PC-3 (cell line): ENCODE data around the gene PCBP3. TPM values are rescaled to one million over a fixed set of nuclear protein-coding genes. Genes with fewer than 3 reads are reported as not detected.

ENCODE experiments used
- ATAC-seq: fragments of 200-7000 bp; cut with Tn5 transposase; 2 replicates; pipeline ENCODE4 v1.9.1; 2020; ENCODE audit warnings: mild to moderate bottlenecking, moderate library complexity
- BruUV-seq: library from RNA; stranded (reverse); fragments of 400-500 nt; replicated peaks from 2 replicates; lab custom pipeline; 2021; lab: Mats Ljungman, UMichigan
- CTCF ChIA-PET: fragments of 300-600 bp; sonication (Branson Sonifier 250); formaldehyde crosslinking; loops from one replicate; lab custom pipeline; 2022; ENCODE audit warnings: antibody characterized with exemption; lab: Charles Lee
- POLR2A ChIA-PET: fragments of 300-600 bp; sonication (Branson Sonifier 250); formaldehyde crosslinking; loops from one replicate; lab custom pipeline; 2022; ENCODE audit warnings: antibody characterized with exemption; ENCODE audit not compliant: unreplicated experiment; lab: Charles Lee
- DNase-seq: peaks from one replicate; pipeline ENCODE4 v3.0.0-alpha.2; 2015
- H2AFZ ChIP-seq: fragments of 300-600 bp; sonication (generic); 2 replicates; pipeline ENCODE4 v1.6.0; 2016; ENCODE audit warnings: antibody characterized with exemption, low read length
- H3F3A ChIP-seq: fragments of 300-600 bp; sonication (generic); one replicate; pipeline ENCODE4 v1.6.0; 2017; ENCODE audit warnings: antibody characterized with exemption, low read length, control low read depth, mild to moderate bottlenecking; ENCODE audit not compliant: unreplicated experiment
- H3K27ac ChIP-seq: fragments of 300-600 bp; sonication (generic); 2 replicates; pipeline ENCODE4 v1.5.1; 2016; ENCODE audit warnings: mild to moderate bottlenecking, low read length
- H3K27me3 ChIP-seq: fragments of 300-600 bp; sonication (generic); 2 replicates; pipeline ENCODE4 v1.6.1; 2016; ENCODE audit warnings: low read length, mixed read lengths
- H3K36me3 ChIP-seq: fragments of 300-600 bp; sonication (generic); 2 replicates; pipeline ENCODE4 v1.6.1; 2016; ENCODE audit warnings: low read depth, mixed run types, low read length, mixed read lengths
- H3K4me1 ChIP-seq: fragments of 300-600 bp; sonication (generic); 2 replicates; pipeline ENCODE4 v1.5.1; 2016; ENCODE audit warnings: low read length; ENCODE audit not compliant: insufficient read depth
- H3K4me2 ChIP-seq: fragments of 300-600 bp; sonication (generic); 2 replicates; pipeline ENCODE4 v1.6.0; 2016; ENCODE audit warnings: low read length
- H3K4me3 ChIP-seq: fragments of 300-600 bp; sonication (generic); 2 replicates; pipeline ENCODE4 v1.5.1; 2016; ENCODE audit warnings: mild to moderate bottlenecking, low read length, mixed read lengths
- H3K79me2 ChIP-seq: fragments of 300-600 bp; sonication (generic); 2 replicates; pipeline ENCODE4 v1.6.1; 2017; ENCODE audit warnings: low read length, mixed read lengths
- H3K9ac ChIP-seq: fragments of 300-600 bp; sonication (generic); 2 replicates; pipeline ENCODE4 v1.6.0; 2016; ENCODE audit warnings: mild to moderate bottlenecking, low read length
- H3K9me2 ChIP-seq: fragments of 300-600 bp; sonication (generic); replicated peaks from 2 replicates; pipeline ENCODE4 v1.6.1; 2016; ENCODE audit warnings: mixed run types, low read length, mixed read lengths
- H3K9me3 ChIP-seq: fragments of 300-600 bp; sonication (generic); 2 replicates; pipeline ENCODE4 v1.6.1; 2016; ENCODE audit warnings: low read length, mixed read lengths
- H4K20me1 ChIP-seq: fragments of 300-600 bp; sonication (generic); 2 replicates; pipeline ENCODE4 v1.6.1; 2016; ENCODE audit warnings: low read length, mixed read lengths
- EZH2 ChIP-seq: fragments of 300-600 bp; sonication (generic); IDR thresholded peaks from one replicate; pipeline ENCODE4 v1.6.1; 2017; ENCODE audit warnings: antibody characterized with exemption, mild to moderate bottlenecking, low read length; ENCODE audit not compliant: unreplicated experiment
- EZH2phosphoT487 ChIP-seq: fragments of 300-600 bp; sonication (generic); IDR thresholded peaks from 2 replicates; pipeline ENCODE4 v1.6.1; 2018; ENCODE audit warnings: mild to moderate bottlenecking, antibody characterized with exemption, low read length, borderline replicate concordance
- intact Hi-C: fragments of 100-400 bp; cut with micrococcal nuclease; formaldehyde crosslinking; loops from 2 replicates; pipeline ENCODE4 v1.9.0; 2023
- total RNA-seq: library from RNA; depleted of rRNA; stranded (reverse); fragments of >200 nt; gene quantifications from 2 replicates; pipeline ENCODE4 v1.2.3, GENCODE V29; 2014
- TF ChIP-seq, protein P1 (sequence below): fragments of 300-600 bp; sonication (generic); conservative IDR thresholded peaks from 2 replicates; pipeline ENCODE4 v1.5.1; 2017; ENCODE audit warnings: antibody characterized with exemption, low read depth, mild to moderate bottlenecking, low read length

PCBP3 gene
- total RNA-seq, 1 experiment from 2014 or later = 2.4 TPM

DNA sequence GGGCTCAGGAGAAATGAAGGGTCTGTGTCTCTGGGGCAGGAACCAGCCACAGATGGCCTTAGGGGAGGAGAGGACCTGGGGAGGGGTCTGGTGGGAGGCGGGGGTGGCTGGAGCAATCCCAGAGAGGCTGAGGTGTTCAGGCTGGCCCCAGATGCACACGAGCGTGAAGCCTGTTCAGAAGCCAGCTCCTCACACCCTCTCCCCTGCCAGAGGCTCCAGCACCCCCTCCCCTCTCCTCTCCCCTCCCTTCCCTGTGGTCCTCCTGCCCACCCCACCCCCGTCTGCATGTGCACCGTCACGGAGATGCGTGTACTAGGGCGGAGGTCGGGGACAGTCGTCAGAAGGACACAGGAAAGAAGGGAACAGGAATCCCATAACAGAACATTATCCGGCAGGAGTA is 223.0 kb downstream of the PCBP3 start:
- DNase-seq (no peak), ATAC-seq (no peak)
- peaks cover 19% of the 10 kb centered on the region for H3K4me1 ChIP-seq
- H4K20me1 ChIP-seq = no peaks in the 10 kb centered on the region
- intact Hi-C loops = no loop called here
- H3K27ac ChIP-seq = no peak overlapping the region
- no peak overlapping the region for H3K9ac ChIP-seq
- no peaks in the 10 kb centered on the region for H3K36me3 ChIP-seq
- BruUV-seq = no TSS peak
- H3F3A ChIP-seq = no peaks in the 10 kb centered on the region
- no peaks in the 10 kb centered on the region for H3K9me3 ChIP-seq
- no peaks in the 10 kb centered on the region for H3K9me2 ChIP-seq
- no peak overlapping the region for H3K4me2 ChIP-seq
- H3K27me3 ChIP-seq = no peaks in the 10 kb centered on the region
- H3K79me2 ChIP-seq = no peaks in the 10 kb centered on the region
- TF ChIP-seq, protein P1, sequence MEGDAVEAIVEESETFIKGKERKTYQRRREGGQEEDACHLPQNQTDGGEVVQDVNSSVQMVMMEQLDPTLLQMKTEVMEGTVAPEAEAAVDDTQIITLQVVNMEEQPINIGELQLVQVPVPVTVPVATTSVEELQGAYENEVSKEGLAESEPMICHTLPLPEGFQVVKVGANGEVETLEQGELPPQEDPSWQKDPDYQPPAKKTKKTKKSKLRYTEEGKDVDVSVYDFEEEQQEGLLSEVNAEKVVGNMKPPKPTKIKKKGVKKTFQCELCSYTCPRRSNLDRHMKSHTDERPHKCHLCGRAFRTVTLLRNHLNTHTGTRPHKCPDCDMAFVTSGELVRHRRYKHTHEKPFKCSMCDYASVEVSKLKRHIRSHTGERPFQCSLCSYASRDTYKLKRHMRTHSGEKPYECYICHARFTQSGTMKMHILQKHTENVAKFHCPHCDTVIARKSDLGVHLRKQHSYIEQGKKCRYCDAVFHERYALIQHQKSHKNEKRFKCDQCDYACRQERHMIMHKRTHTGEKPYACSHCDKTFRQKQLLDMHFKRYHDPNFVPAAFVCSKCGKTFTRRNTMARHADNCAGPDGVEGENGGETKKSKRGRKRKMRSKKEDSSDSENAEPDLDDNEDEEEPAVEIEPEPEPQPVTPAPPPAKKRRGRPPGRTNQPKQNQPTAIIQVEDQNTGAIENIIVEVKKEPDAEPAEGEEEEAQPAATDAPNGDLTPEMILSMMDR = no peak
- TF ChIP-seq EZH2phosphoT487 = no peak
- no peak for TF ChIP-seq EZH2
- CTCF ChIA-PET = interaction anchor here (0.6 kb wide), 1 partner anchor 48 kb away, joined by 5 read pairs; no protein-coding TSS in a partner anchor
- POLR2A ChIA-PET = no interaction called here
- H3K4me3 ChIP-seq = no peak overlapping the region
- no peak overlapping the region for H2AFZ ChIP-seq

DNA sequence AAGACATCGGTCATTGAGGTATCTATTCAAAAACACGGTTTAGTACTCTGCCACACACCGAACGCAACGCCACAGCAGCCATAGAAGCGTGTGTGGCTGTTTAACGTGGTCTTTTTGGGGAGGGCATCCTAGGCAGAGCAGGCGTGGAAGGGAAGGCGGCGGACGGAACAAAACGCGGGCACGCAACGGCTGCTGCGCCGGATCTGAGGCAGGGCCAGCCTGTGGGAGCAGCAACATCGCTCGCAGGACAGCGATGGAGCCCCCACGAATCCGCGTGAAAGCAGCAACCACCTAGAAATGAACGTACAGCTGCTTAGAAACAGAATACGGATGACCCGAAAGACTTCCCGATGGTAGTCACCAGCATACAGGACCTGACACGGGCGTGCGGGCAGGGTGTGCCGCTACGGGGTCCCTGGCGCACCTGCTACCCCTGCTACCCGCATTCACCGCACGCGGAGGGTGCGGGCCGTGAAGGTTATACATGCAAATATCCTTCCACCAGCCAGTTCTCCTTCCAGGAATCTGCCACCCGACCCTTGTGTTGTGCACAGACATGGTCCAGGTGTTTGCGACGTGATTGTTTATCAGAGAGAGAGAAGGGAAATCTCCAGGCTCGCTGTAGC is 223.6 kb downstream of the PCBP3 start:
- Histone ChIP-seq H3K4me1 (peaks cover 19% of the 10 kb centered on the region), H3K79me2 (no peaks in the 10 kb centered on the region), H3K9ac (no peak overlapping the region), H2AFZ (no peak overlapping the region), H4K20me1 (no peaks in the 10 kb centered on the region), H3K4me3 (no peak overlapping the region), H3K9me2 (no peaks in the 10 kb centered on the region), H3K36me3 (no peaks in the 10 kb centered on the region), H3K27ac (no peak overlapping the region), H3F3A (no peaks in the 10 kb centered on the region), H3K27me3 (no peaks in the 10 kb centered on the region), H3K9me3 (no peaks in the 10 kb centered on the region), H3K4me2 (no peak overlapping the region)
- intact Hi-C loops = no loop called here
- BruUV-seq = no TSS peak
- TF ChIP-seq EZH2 = no peak
- no peak for TF ChIP-seq EZH2phosphoT487
- TF ChIP-seq, protein P1 = no peak
- DNase-seq (no peak), ATAC-seq (no peak)
- ChIA-PET CTCF (no interaction called here), POLR2A (no interaction called here)

DNA sequence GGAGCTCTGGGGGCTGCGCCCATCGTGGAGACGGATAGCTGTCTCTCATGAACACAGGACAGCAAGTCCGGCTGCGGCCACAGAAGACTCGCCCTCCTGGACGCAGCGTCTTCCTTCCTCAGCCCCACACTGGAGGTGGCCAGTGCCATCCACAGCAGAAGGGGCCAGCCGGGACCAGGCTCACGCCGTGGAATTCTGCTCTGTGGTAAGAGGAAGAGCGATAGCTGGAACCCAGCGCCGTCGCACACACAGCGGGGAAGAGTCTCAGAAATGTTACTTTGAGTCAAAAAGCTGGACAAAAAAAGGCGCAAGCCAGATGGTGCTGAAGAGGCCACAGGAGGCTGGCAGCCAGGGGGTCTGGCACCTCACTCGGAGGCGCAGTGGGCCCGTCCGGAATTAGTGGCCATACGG is 224.2 kb downstream of the PCBP3 start:
- POLR2A ChIA-PET = no interaction called here
- no peaks in the 10 kb centered on the region for H4K20me1 ChIP-seq
- no peak for DNase-seq
- no peaks in the 10 kb centered on the region for H3K79me2 ChIP-seq
- H2AFZ ChIP-seq = no peak overlapping the region
- CTCF ChIA-PET = no interaction called here
- H3K4me1 ChIP-seq = peaks cover 19% of the 10 kb centered on the region
- H3K27ac ChIP-seq = no peak overlapping the region
- H3K4me2 ChIP-seq = no peak overlapping the region
- no peaks in the 10 kb centered on the region for H3K36me3 ChIP-seq
- no TSS peak for BruUV-seq
- no peaks in the 10 kb centered on the region for H3K27me3 ChIP-seq
- no peak overlapping the region for H3K4me3 ChIP-seq
- no peaks in the 10 kb centered on the region for H3K9me3 ChIP-seq
- H3F3A ChIP-seq = no peaks in the 10 kb centered on the region
- intact Hi-C loops = no loop called here
- H3K9ac ChIP-seq = no peak overlapping the region
- no peak for ATAC-seq
- TF ChIP-seq EZH2 (no peak), EZH2phosphoT487 (no peak)
- TF ChIP-seq, protein P1 = no peak
- H3K9me2 ChIP-seq = no peaks in the 10 kb centered on the region
